ENCODE measurements around the gene PTPRD. TPM values are rescaled to one million over a fixed set of nuclear protein-coding genes. Genes with fewer than 3 reads are reported as not detected.

Gene PTPRD
- total RNA-seq, 3 donors from 2014 or later = 0.26 to 0.49 (median 0.28) TPM

DNA sequence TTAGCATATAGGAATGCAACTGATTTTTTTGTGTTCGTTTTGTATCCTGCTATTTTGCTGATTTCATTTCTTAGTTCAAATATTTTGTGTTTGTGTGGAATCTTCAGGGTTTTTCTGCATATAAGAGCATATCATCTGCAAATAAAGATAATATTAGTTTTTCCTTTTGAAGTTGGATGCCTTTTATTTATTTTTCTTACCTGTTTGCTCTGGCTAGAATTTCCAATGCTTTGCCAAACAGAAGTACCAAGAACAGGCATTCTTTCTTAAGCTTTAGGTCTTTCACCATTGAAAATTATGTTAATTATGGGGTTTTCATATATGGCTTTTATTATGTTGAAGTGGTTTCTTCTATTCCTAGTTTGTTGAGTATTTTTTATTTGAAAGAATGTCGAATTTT lies 2308.1 kb downstream of the PTPRD start:
- DNase-seq (no peak), ATAC-seq (no peak)
- Mint-ChIP-seq H3K4me3 (no peak overlapping the region), H3K36me3 (ENCODE audit: insufficient read depth) (no peaks in the 10 kb centered on the region), H3K27me3 (ENCODE audit: low read depth) (peaks cover 2% of the 10 kb centered on the region), H3K4me1 (ENCODE audit: low read depth) (no peaks in the 10 kb centered on the region), H3K9me3 (peaks cover 27% of the 10 kb centered on the region)

- DNase-seq (no peak), ATAC-seq (no peak)
- Mint-ChIP-seq H3K9me3 (peaks cover 7% of the 10 kb centered on the region), H3K27me3 (ENCODE audit: low read depth) (no peaks in the 10 kb centered on the region), H3K4me3 (no peak overlapping the region), H3K4me1 (ENCODE audit: low read depth) (no peaks in the 10 kb centered on the region), H3K36me3 (ENCODE audit: insufficient read depth) (no peaks in the 10 kb centered on the region)
Measured at GRCh38 chr9:8301296-8301695, 2311.5 kb downstream of the PTPRD start.

DNA sequence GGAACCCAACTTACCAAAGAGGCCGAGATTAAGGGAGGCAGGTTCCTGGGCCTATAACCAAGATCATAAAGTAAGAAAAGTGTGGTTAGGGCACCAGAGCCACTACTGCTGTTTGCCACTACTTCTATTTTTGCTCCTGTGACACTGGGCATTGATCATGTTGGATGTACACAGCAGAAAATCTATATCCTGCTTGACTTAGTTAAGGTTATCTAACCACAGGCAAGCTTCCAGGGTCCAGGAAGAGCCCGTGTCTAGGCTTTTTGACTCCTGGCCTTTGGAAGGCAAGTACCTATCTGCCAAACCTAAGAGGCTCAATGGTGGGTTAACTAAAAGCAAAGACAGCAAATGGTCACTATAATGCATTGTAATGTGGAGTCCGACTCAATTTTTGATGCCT lies 2315.8 kb downstream of the PTPRD start:
- no peak for DNase-seq
- Mint-ChIP-seq H3K4me3 (no peak overlapping the region), H3K27me3 (ENCODE audit: low read depth) (no peaks in the 10 kb centered on the region), H3K36me3 (ENCODE audit: insufficient read depth) (no peaks in the 10 kb centered on the region), H3K9me3 (no peaks in the 10 kb centered on the region), H3K4me1 (ENCODE audit: low read depth) (no peaks in the 10 kb centered on the region)
- ATAC-seq = no peak

DNA sequence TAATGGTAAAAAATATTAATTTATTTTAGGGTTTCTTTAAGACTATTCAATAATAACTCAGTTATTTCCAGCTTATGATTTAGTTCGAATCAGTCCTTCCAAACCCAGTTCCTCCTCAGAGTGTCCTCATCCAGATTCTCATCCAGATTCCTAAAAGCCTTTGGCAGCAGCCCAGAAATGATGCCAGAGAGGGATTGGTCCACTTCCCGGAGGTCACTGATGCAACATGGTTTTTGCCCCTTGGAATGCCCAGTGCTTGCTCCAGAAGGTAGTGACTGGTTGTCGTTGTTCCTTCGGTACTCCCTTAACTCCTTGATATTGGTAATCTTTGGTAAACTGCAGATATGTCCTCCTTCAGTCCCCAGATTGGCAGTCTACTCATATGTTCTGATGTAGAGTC lies 2320.1 kb downstream of the PTPRD start:
- Mint-ChIP-seq H3K27me3 (ENCODE audit: low read depth) (peaks cover 3% of the 10 kb centered on the region), H3K4me3 (no peak overlapping the region), H3K9me3 (no peaks in the 10 kb centered on the region), H3K4me1 (ENCODE audit: low read depth) (no peaks in the 10 kb centered on the region), H3K36me3 (ENCODE audit: insufficient read depth) (no peaks in the 10 kb centered on the region)
- DNase-seq (no peak), ATAC-seq (no peak)

DNA sequence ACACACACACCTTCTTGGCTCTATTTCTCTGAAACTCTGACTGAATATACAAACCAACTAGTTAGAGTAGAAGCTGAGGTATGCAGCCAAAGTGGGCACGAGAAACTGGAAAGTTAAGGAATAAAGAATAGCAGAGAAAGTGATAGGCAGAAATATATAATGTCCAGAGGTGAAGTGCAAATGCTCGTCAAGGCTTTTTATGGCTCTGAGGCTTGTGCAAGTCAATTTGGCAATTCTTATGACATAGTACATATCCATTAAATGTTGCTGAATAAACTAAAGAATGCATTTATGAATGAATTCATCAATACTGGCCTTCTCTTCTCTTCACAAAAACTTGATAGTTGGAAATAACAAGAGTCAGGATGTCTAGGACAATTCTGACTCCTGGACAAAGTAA lies 2323.1 kb downstream of the PTPRD start:
- Mint-ChIP-seq H3K4me1 (ENCODE audit: low read depth) (no peaks in the 10 kb centered on the region), H3K36me3 (ENCODE audit: insufficient read depth) (no peaks in the 10 kb centered on the region), H3K4me3 (no peak overlapping the region), H3K9me3 (no peaks in the 10 kb centered on the region), H3K27me3 (ENCODE audit: low read depth) (peaks cover 3% of the 10 kb centered on the region)
- DNase-seq = no peak
- ATAC-seq = no peak

- no peaks in the 10 kb centered on the region for H3K4me1 Mint-ChIP-seq (ENCODE audit: low read depth)
- H3K36me3 Mint-ChIP-seq (ENCODE audit: insufficient read depth) = no peaks in the 10 kb centered on the region
- peaks cover 3% of the 10 kb centered on the region for H3K27me3 Mint-ChIP-seq (ENCODE audit: low read depth)
- H3K9me3 Mint-ChIP-seq = no peaks in the 10 kb centered on the region
- ATAC-seq = no peak
- DNase-seq = no peak
- no peak overlapping the region for H3K4me3 Mint-ChIP-seq
Measured at GRCh38 chr9:8287970-8288369, 2324.8 kb downstream of the PTPRD start.

- DNase-seq = no peak
- H3K4me1 Mint-ChIP-seq (ENCODE audit: low read depth) = no peaks in the 10 kb centered on the region
Measured at GRCh38 chr9:8287501-8287900, 2325.3 kb downstream of the PTPRD start.

DNA sequence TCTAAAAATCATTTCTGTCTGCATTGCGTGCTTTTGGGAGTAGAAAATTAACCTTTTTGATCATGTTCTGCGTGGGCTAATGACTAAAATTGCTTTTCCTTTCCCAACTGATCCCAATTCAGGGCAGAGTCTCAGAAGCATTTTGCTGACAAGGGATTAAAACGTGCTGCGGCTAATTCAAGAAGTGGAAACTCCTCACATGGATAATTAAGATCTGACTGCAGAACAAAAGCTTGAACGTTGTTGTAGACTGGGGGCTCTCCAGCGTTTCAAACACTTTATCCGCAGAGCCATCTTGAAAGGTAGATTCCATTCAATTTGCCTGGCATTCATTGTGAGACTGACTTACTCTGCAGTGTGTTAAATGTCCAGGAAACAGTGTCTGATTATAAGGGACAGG lies 2327.9 kb downstream of the PTPRD start:
- Mint-ChIP-seq H3K9me3 (no peaks in the 10 kb centered on the region), H3K4me1 (ENCODE audit: low read depth) (no peaks in the 10 kb centered on the region), H3K4me3 (no peak overlapping the region), H3K36me3 (ENCODE audit: insufficient read depth) (no peaks in the 10 kb centered on the region), H3K27me3 (ENCODE audit: low read depth) (peaks cover 3% of the 10 kb centered on the region)
- no peak for DNase-seq
- no peak for ATAC-seq

More at GRCh38 chr9:8287501-8287900, 2325.3 kb downstream of the PTPRD start:
- no peak overlapping the region for H3K4me3 Mint-ChIP-seq
- no peak for ATAC-seq
- no peaks in the 10 kb centered on the region for H3K9me3 Mint-ChIP-seq
- H3K27me3 Mint-ChIP-seq (ENCODE audit: low read depth) = peaks cover 3% of the 10 kb centered on the region
- H3K36me3 Mint-ChIP-seq (ENCODE audit: insufficient read depth) = no peaks in the 10 kb centered on the region

DNA sequence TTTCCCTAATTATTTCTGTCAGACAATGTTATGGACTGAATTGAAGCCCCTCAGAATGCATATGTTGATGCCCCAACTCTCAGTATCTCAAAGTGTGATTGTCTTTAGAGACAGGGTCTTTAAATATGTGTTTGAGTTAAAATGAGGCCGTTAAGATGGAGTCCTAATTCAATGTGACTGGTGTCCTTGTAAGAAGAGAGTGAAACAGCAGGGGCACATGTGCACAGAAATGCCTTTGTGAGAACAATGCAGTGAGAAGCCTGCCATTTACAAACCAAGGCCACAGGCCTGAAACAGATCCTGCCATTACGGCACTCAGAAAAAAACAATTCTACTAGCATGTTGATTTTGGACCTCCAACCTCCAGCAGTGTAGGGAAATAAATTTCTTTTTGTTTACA lies 2330.3 kb downstream of the PTPRD start:
- Mint-ChIP-seq H3K9me3 (no peaks in the 10 kb centered on the region), H3K36me3 (ENCODE audit: insufficient read depth) (no peaks in the 10 kb centered on the region), H3K4me3 (no peak overlapping the region), H3K4me1 (ENCODE audit: low read depth) (no peaks in the 10 kb centered on the region), H3K27me3 (ENCODE audit: low read depth) (no peaks in the 10 kb centered on the region)
- no peak for ATAC-seq
- DNase-seq = no peak

DNA sequence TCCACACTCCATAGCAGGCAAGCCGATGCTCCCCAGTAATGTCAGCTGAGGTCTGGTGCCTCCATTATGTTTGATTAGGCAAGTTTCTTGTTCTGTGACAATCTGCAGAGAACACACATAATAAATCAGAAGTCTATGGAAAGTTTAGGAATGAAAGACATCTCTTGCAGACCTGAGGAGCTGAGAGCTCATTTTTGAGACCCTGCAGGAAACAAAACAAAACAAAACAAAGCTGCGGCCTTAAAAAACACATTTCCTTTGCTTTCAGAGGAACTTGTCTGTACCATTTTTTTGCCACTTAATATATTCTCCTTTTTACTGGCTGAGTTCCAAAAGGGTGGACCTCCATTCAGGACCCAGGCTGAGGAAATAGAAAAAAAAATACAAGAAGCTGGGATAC lies 2332.0 kb downstream of the PTPRD start:
- Mint-ChIP-seq H3K9me3 (no peaks in the 10 kb centered on the region), H3K4me3 (no peak overlapping the region), H3K36me3 (ENCODE audit: insufficient read depth) (no peaks in the 10 kb centered on the region), H3K27me3 (ENCODE audit: low read depth) (no peaks in the 10 kb centered on the region), H3K4me1 (ENCODE audit: low read depth) (no peaks in the 10 kb centered on the region)
- ATAC-seq (no peak), DNase-seq (no peak)

DNA sequence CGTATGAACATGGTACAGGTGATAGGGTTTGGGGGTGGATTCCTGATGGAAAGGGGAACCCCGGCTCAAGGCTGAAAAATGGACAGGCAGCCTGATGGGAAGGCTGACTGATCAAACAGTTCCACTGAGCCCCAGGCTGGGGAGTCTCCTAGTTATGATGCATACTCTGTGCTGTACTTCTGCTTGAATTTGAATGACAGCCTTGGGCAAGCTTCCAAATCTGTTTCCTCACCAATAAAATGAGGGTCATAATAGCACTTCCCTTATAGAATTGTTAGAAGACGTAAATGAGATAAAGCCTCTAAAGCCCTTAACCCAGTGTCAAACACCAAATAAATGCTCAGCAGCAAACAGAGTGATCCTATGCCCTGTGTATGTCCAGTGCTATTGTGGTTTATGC lies 2334.8 kb downstream of the PTPRD start:
- no peak for ATAC-seq
- Mint-ChIP-seq H3K36me3 (ENCODE audit: insufficient read depth) (no peaks in the 10 kb centered on the region), H3K9me3 (no peaks in the 10 kb centered on the region), H3K4me1 (ENCODE audit: low read depth) (no peaks in the 10 kb centered on the region), H3K4me3 (no peak overlapping the region), H3K27me3 (ENCODE audit: low read depth) (no peaks in the 10 kb centered on the region)
- no peak for DNase-seq

GRCh38 chr9:8270235-8270634 lies 2342.6 kb downstream of the PTPRD start:
- H3K36me3 Mint-ChIP-seq (ENCODE audit: insufficient read depth) = no peaks in the 10 kb centered on the region
- DNase-seq = no peak
- H3K4me3 Mint-ChIP-seq = no peak overlapping the region
- no peak for ATAC-seq
- peaks cover 3% of the 10 kb centered on the region for H3K27me3 Mint-ChIP-seq (ENCODE audit: low read depth)
- H3K9me3 Mint-ChIP-seq = peaks cover 3% of the 10 kb centered on the region
- no peaks in the 10 kb centered on the region for H3K4me1 Mint-ChIP-seq (ENCODE audit: low read depth)

- no peaks in the 10 kb centered on the region for H3K4me1 Mint-ChIP-seq (ENCODE audit: low read depth)
- H3K4me3 Mint-ChIP-seq = no peak overlapping the region
- peaks cover 3% of the 10 kb centered on the region for H3K27me3 Mint-ChIP-seq (ENCODE audit: low read depth)
- DNase-seq = no peak
- ATAC-seq = no peak
- H3K9me3 Mint-ChIP-seq = peaks cover 3% of the 10 kb centered on the region
- no peaks in the 10 kb centered on the region for H3K36me3 Mint-ChIP-seq (ENCODE audit: insufficient read depth)
Measured at GRCh38 chr9:8268881-8269280, 2343.9 kb downstream of the PTPRD start.

GRCh38 chr9:8268216-8268878 lies 2344.5 kb downstream of the PTPRD start:
- Mint-ChIP-seq H3K36me3 (ENCODE audit: insufficient read depth) (no peaks in the 10 kb centered on the region), H3K9me3 (peaks cover 3% of the 10 kb centered on the region), H3K27me3 (ENCODE audit: low read depth) (peaks cover 3% of the 10 kb centered on the region), H3K4me3 (no peak overlapping the region), H3K4me1 (ENCODE audit: low read depth) (no peaks in the 10 kb centered on the region)
- DNase-seq (no peak), ATAC-seq (no peak)

- DNase-seq (no peak), ATAC-seq (no peak)
- Mint-ChIP-seq H3K9me3 (peaks cover 3% of the 10 kb centered on the region), H3K4me3 (no peak overlapping the region), H3K36me3 (ENCODE audit: insufficient read depth) (no peaks in the 10 kb centered on the region), H3K4me1 (ENCODE audit: low read depth) (no peaks in the 10 kb centered on the region), H3K27me3 (ENCODE audit: low read depth) (peaks cover 3% of the 10 kb centered on the region)
Measured at GRCh38 chr9:8267636-8268035, 2345.2 kb downstream of the PTPRD start.

DNA sequence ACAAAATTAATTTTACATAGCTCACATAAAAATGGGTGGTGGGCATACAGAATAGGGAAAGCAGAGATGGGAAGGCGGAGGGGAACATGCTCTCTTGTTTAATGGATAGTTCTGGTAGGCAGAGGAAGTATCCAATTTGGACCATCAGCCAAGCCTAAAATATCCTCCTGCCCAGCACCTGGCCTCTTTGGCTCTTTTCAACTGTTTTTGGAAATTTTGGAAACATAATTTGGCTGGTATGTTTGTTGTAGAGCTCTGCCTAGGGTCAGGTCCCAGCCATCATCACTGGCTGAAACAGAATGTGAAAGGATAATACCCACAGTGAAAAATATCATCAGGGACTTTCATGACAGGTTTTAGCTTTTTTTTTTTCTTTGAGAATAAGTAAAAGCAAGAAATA lies 2345.9 kb downstream of the PTPRD start:
- no peaks in the 10 kb centered on the region for H3K4me1 Mint-ChIP-seq (ENCODE audit: low read depth)
- H3K36me3 Mint-ChIP-seq (ENCODE audit: insufficient read depth) = no peaks in the 10 kb centered on the region
- DNase-seq (no peak), ATAC-seq (no peak)
- peaks cover 3% of the 10 kb centered on the region for H3K9me3 Mint-ChIP-seq
- peaks cover 3% of the 10 kb centered on the region for H3K27me3 Mint-ChIP-seq (ENCODE audit: low read depth)
- H3K4me3 Mint-ChIP-seq = no peak overlapping the region

All from activated T-cell treated with anti-CD3 and anti-CD28 coated beads, Interleukin-2, amount 50 U/mL, for 4 hours (primary cell).